Measurements from ENCODE around the gene GPD1. TPM values are rescaled to one million over a fixed set of nuclear protein-coding genes. Genes with fewer than 3 reads are reported as not detected.
"Not testable (repeated sequence)": the region's sequence is repeated elsewhere in the genome, so short reads cannot be mapped to it uniquely, and the experiment has no call there.

Gene GPD1
- total RNA-seq, 1 donor from 2014 or later = not detected

GRCh38 chr12:50149311-50149710 is 45.5 kb downstream of the GPD1 start:
- Mint-ChIP-seq H3K36me3 (peaks cover 1% of the 10 kb centered on the region), H3K27me3 (ENCODE audit: insufficient read depth, low read depth) (no peaks in the 10 kb centered on the region), H3K9me3 (no peaks in the 10 kb centered on the region), H3K27ac (no peak overlapping the region), H3K4me3 (no peak overlapping the region), H3K4me1 (no peaks in the 10 kb centered on the region)
- TF ChIP-seq CTCF (IDR thresholded peaks at IDR 0.05) (no peak), EZH2 (IDR thresholded peaks at IDR 0.05) (no peak), EZH2phosphoT487 (IDR thresholded peaks at IDR 0.05) (no peak)
- Histone ChIP-seq H3K36me3 (no peaks in the 10 kb centered on the region), H3K4me2 (no peak overlapping the region), H3K79me2 (ENCODE audit: low read depth) (peaks cover 88% of the 10 kb centered on the region), H3K4me1 (no peaks in the 10 kb centered on the region), H3K4me3 (no peak overlapping the region), H3F3A (ENCODE audit: low read depth) (no peaks in the 10 kb centered on the region), H3K27ac (no peak overlapping the region), H3K9me3 (ENCODE audit: low read depth) (no peaks in the 10 kb centered on the region), H4K20me1 (ENCODE audit: low read depth) (peaks cover 34% of the 10 kb centered on the region), H3K27me3 (no peaks in the 10 kb centered on the region), H3K9ac (no peak overlapping the region), H2AFZ (replicated peaks) (no peak overlapping the region)
- no peak for DNase-seq (ENCODE audit: low spot score)

- TF ChIP-seq EZH2 (IDR thresholded peaks at IDR 0.05) (no peak), EZH2phosphoT487 (IDR thresholded peaks at IDR 0.05) (no peak), CTCF (IDR thresholded peaks at IDR 0.05) (no peak)
- no peaks in the 10 kb centered on the region for H3K36me3 ChIP-seq
- no peak for DNase-seq (ENCODE audit: low spot score)
- no peak overlapping the region for H3K4me3 ChIP-seq
- no peaks in the 10 kb centered on the region for H3K4me1 Mint-ChIP-seq
- no peaks in the 10 kb centered on the region for H3K27me3 Mint-ChIP-seq (ENCODE audit: insufficient read depth, low read depth)
- H3K4me1 ChIP-seq = no peaks in the 10 kb centered on the region
- H3F3A ChIP-seq (ENCODE audit: low read depth) = no peaks in the 10 kb centered on the region
- H4K20me1 ChIP-seq (ENCODE audit: low read depth) = peaks cover 39% of the 10 kb centered on the region
- H3K9me3 ChIP-seq (ENCODE audit: low read depth) = no peaks in the 10 kb centered on the region
- no peaks in the 10 kb centered on the region for H3K27me3 ChIP-seq
- peaks cover 85% of the 10 kb centered on the region for H3K79me2 ChIP-seq (ENCODE audit: low read depth)
- H3K4me2 ChIP-seq = no peak overlapping the region
- peaks cover 2% of the 10 kb centered on the region for H3K36me3 Mint-ChIP-seq
- no peak overlapping the region for H3K27ac Mint-ChIP-seq
- peak overlapping the region; percentile 21 for H3K27ac ChIP-seq
- no peaks in the 10 kb centered on the region for H3K9me3 Mint-ChIP-seq
- no peak overlapping the region for H2AFZ ChIP-seq (replicated peaks)
- no peak overlapping the region for H3K4me3 Mint-ChIP-seq
- no peak overlapping the region for H3K9ac ChIP-seq
Measured at GRCh38 chr12:50151047-50151687, 47.4 kb downstream of the GPD1 start.

- H3K27ac Mint-ChIP-seq; H3F3A ChIP-seq (ENCODE audit: low read depth): not testable (repeated sequence)
Measured at GRCh38 chr12:50154947-50155346, 51.1 kb downstream of the GPD1 start.

GRCh38 chr12:50156641-50157040 is 52.8 kb downstream of the GPD1 start:
- TF ChIP-seq EZH2phosphoT487 (IDR thresholded peaks at IDR 0.05) = no peak
- no peak for TF ChIP-seq EZH2 (IDR thresholded peaks at IDR 0.05)
- no peak for TF ChIP-seq CTCF (IDR thresholded peaks at IDR 0.05)
- H3K4me3 ChIP-seq = no peak overlapping the region
- H3K79me2 ChIP-seq (ENCODE audit: low read depth) = peaks cover 92% of the 10 kb centered on the region
- H3K36me3 Mint-ChIP-seq = peaks cover 20% of the 10 kb centered on the region
- no peak overlapping the region for H2AFZ ChIP-seq (replicated peaks)
- no peaks in the 10 kb centered on the region for H3K27me3 Mint-ChIP-seq (ENCODE audit: insufficient read depth, low read depth)
- H3K36me3 ChIP-seq = no peaks in the 10 kb centered on the region
- peaks cover 8% of the 10 kb centered on the region for H3K4me1 Mint-ChIP-seq
- H3K9ac ChIP-seq = no peak overlapping the region
- no peak overlapping the region for H3K4me3 Mint-ChIP-seq
- no peaks in the 10 kb centered on the region for H3K27me3 ChIP-seq
- H3K9me3 Mint-ChIP-seq = peaks cover 6% of the 10 kb centered on the region
- H3K4me2 ChIP-seq = no peak overlapping the region
- H4K20me1 ChIP-seq (ENCODE audit: low read depth) = peaks cover 27% of the 10 kb centered on the region
- no peaks in the 10 kb centered on the region for H3F3A ChIP-seq (ENCODE audit: low read depth)
- H3K9me3 ChIP-seq (ENCODE audit: low read depth) = no peaks in the 10 kb centered on the region
- no peaks in the 10 kb centered on the region for H3K4me1 ChIP-seq
- H3K27ac Mint-ChIP-seq = no peak overlapping the region
- no peak for DNase-seq (ENCODE audit: low spot score)
- H3K27ac ChIP-seq = no peak overlapping the region

More at GRCh38 chr12:50154947-50155346, 51.1 kb downstream of the GPD1 start:
- not testable (repeated sequence) for H3K4me1 ChIP-seq; H3K4me1 Mint-ChIP-seq; H3K9ac ChIP-seq; H3K27me3 Mint-ChIP-seq (ENCODE audit: insufficient read depth, low read depth); H3K27ac ChIP-seq; H2AFZ ChIP-seq (replicated peaks); H3K4me3 ChIP-seq; H3K9me3 Mint-ChIP-seq; H3K36me3 ChIP-seq; H3K4me3 Mint-ChIP-seq; H3K27me3 ChIP-seq; DNase-seq (ENCODE audit: low spot score); H3K4me2 ChIP-seq; H3K9me3 ChIP-seq (ENCODE audit: low read depth)
- H4K20me1 ChIP-seq (ENCODE audit: low read depth) = peaks cover 26% of the 10 kb centered on the region
- H3K79me2 ChIP-seq (ENCODE audit: low read depth) = peaks cover 92% of the 10 kb centered on the region
- H3K36me3 Mint-ChIP-seq = peaks cover 20% of the 10 kb centered on the region
